WERI-Rb-1 (cell line): ENCODE results near the gene ACACA.

Experiments
- DNase-seq: peaks from one replicate; pipeline ENCODE4 v3.0.0-alpha.2; 2020
- H3K27ac ChIP-seq: fragments of 250-450 bp; sonication (Bioruptor Pico); 2 replicates; pipeline ENCODE4 v1.5.1; 2020; ENCODE audit warnings: mild to moderate bottlenecking, moderate library complexity
- H3K27me3 ChIP-seq: fragments of 250-450 bp; sonication (Bioruptor Pico); 2 replicates; pipeline ENCODE4 v1.5.1; 2021; ENCODE audit warnings: mild to moderate bottlenecking, low read depth, moderate library complexity; ENCODE audit not compliant: insufficient read depth, severe bottlenecking
- H3K36me3 ChIP-seq: fragments of 250-450 bp; sonication (Bioruptor Pico); 2 replicates; pipeline ENCODE4 v1.5.1; 2020; ENCODE audit warnings: mild to moderate bottlenecking, moderate library complexity
- H3K4me3 ChIP-seq: 2 replicates; pipeline ENCODE4 v1.5.1; 2011; ENCODE audit warnings: low read depth, mild to moderate bottlenecking, control low read depth, low read length
- H3K9me3 ChIP-seq: fragments of 250-450 bp; sonication (Bioruptor Pico); 2 replicates; pipeline ENCODE4 v1.5.1; 2021; ENCODE audit warnings: mild to moderate bottlenecking, moderate library complexity; ENCODE audit not compliant: severe bottlenecking
- CTCF ChIP-seq: IDR thresholded peaks from 2 replicates; pipeline ENCODE4 v1.5.1; 2011; ENCODE audit warnings: low read depth, mild to moderate bottlenecking, control low read depth, inconsistent platforms, low read length

ACACA gene

GRCh38 chr17:37062021-37062420 is 344.6 kb downstream of the ACACA start:
- H3K27ac ChIP-seq: no peak overlapping the region
- no peaks in the 10 kb centered on the region for H3K9me3 ChIP-seq
- H3K36me3 ChIP-seq: no peaks in the 10 kb centered on the region
- H3K27me3 ChIP-seq: no peaks in the 10 kb centered on the region
- no peak for TF ChIP-seq CTCF
- H3K4me3 ChIP-seq: peak overlapping the region; percentile 18
- peak; percentile 58 for DNase-seq

- no peak overlapping the region for H3K27ac ChIP-seq
- no peak overlapping the region for H3K4me3 ChIP-seq
- H3K36me3 ChIP-seq: no peaks in the 10 kb centered on the region
- DNase-seq: no peak
- no peak for TF ChIP-seq CTCF
- H3K27me3 ChIP-seq: no peaks in the 10 kb centered on the region
- H3K9me3 ChIP-seq: no peaks in the 10 kb centered on the region
Observed at GRCh38 chr17:37060928-37061327, 345.7 kb downstream of the ACACA start.

GRCh38 chr17:37060094-37060493 is 346.5 kb downstream of the ACACA start:
- Histone ChIP-seq H3K27ac (no peak overlapping the region), H3K9me3 (no peaks in the 10 kb centered on the region), H3K36me3 (no peaks in the 10 kb centered on the region), H3K4me3 (no peak overlapping the region), H3K27me3 (no peaks in the 10 kb centered on the region)
- no peak for DNase-seq
- no peak for TF ChIP-seq CTCF

- no peak for DNase-seq
- no peaks in the 10 kb centered on the region for H3K9me3 ChIP-seq
- no peak overlapping the region for H3K27ac ChIP-seq
- no peaks in the 10 kb centered on the region for H3K27me3 ChIP-seq
- no peaks in the 10 kb centered on the region for H3K36me3 ChIP-seq
- no peak overlapping the region for H3K4me3 ChIP-seq
- TF ChIP-seq CTCF: no peak
Observed at GRCh38 chr17:37059493-37059892, 347.1 kb downstream of the ACACA start.

- TF ChIP-seq CTCF: no peak
- H3K4me3 ChIP-seq: no peak overlapping the region
- no peaks in the 10 kb centered on the region for H3K27me3 ChIP-seq
- DNase-seq: no peak
- no peaks in the 10 kb centered on the region for H3K36me3 ChIP-seq
- no peaks in the 10 kb centered on the region for H3K9me3 ChIP-seq
- no peak overlapping the region for H3K27ac ChIP-seq
Observed at GRCh38 chr17:37056622-37057021, 350.0 kb downstream of the ACACA start.

- H3K36me3 ChIP-seq: no peaks in the 10 kb centered on the region
- no peaks in the 10 kb centered on the region for H3K27me3 ChIP-seq
- DNase-seq: no peak
- no peak for TF ChIP-seq CTCF
- H3K4me3 ChIP-seq: no peak overlapping the region
- no peaks in the 10 kb centered on the region for H3K9me3 ChIP-seq
- H3K27ac ChIP-seq: no peak overlapping the region
Observed at GRCh38 chr17:37054894-37055293, 351.7 kb downstream of the ACACA start.
